Activated T-cell treated with anti-CD3 and anti-CD28 coated beads, Interleukin-2, amount 50 U/mL, for 48 hours (primary cell): ENCODE measurements around the gene F12.
"Not testable (repeated sequence)": the region's sequence is repeated elsewhere in the genome, so short reads cannot be mapped to it uniquely, and the experiment has no call there.

Source experiments
- DNase-seq, 2 experiments: peaks; one replicate each; pipeline ENCODE4 v3.0.0-alpha.2; 2020

Gene F12

DNA sequence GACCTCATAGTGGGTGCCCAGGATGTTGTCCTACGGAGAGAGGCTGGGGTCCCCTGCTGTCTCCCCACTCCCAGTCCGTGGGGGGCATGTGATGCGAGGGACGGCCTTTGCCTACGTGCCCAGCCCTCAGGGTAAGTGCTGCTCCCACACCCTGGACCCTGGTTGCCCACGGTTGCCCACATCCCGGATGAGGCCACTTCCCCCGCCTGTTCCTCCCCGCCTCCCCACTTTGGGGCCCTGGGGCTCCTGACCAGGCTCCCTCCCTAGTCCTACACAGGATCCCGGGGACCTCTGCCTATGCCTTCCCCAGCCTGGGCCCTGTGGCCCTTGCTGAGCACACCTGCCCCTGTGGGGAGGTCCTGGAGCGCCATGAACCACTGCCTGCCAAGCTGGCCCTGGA is 23.6 kb downstream of the F12 start:
- no peak for DNase-seq

DNA sequence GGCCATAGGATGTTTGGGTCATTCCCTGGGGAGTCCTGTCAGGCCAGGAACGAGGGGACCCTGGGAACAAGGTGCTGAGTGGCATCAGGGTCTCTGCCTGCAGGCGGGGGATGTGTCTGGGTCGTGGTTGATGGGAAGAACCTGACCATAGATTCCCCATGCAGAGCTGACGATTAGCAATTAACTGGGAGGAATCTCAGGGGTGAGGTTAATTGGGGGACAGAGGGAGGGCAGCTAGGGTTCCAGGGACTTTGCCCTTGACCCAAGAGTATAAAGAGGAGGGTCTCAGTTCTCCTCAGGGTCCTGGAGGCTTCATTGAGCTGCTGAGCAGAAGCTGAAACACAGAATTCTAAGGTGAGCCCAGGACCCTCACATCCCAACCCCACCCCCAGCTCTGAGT is 25.2 kb downstream of the F12 start, which contains the start of gene SLC34A1:
SLC34A1 (plus strand) TSS at position 301 of the 400 bp plus-strand sequence. CDS start 1,308 bp downstream, outside the sequence.
- no peak for DNase-seq

DNA sequence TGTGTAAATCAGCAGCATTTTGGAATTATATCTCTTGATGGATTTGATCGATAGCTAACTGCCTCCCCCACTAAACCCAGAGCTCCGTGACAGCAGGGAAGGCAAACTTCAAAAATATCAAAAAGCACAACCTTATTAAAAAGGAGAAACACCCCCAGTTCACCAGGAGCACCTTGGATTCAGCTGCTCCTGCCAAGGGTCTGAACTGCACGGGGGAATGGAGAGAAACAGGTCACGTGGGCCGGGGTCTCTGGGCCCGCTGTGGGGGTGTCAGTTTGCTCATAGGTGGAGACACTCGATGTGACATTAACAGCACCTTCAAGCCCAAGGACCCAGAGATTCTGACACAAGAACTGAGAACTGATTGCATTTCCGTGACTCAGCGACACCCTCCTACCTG is 26.2 kb downstream of the F12 start:
- DNase-seq: no peak

DNA sequence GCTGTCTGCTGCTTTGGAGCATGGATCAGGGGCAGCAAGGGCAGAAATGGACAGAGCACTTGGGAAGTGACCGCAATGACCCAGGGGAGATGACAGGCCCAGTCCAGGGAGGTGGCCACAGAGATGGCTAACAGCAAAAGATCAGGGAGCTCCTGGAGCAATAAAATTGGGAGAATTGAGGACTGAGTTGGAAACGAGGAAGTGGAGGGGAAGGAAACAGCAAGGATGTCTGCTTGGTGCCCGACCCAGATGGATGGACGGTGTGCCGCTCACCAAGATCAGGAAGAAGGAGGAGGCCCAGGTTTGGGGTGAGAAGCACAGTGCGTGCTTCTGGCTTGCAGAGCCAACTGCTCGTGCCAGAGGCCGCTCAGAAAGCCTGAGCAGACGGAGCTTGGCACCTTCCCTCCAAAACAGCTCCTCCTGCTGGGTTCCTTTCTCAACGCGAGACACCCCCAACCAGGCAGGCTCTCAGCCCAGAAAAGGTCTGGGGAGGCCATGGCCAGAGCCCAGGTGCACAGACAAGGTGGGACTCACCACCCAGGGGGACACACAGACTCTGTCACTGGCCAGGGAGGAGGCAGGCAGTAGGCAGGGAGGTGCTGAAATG is 26.8 kb downstream of the F12 start:
- no peak for DNase-seq

DNA sequence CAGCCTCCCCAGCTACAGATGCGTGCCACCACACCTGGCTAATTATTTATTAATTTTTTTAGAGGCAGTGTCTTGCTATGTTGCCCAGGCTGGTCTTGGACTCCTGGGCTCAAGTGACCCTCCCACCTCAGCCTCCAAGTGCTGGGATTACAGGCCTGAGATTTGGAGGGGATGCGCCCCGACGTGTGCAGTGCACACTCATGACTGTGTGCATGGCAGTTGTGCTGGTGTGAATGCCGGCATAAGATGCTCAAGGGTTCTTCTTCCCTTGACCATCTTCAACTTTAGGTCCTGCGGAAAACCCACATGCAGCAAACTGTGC is 28.6 kb downstream of the F12 start:
- no peak for DNase-seq

DNA sequence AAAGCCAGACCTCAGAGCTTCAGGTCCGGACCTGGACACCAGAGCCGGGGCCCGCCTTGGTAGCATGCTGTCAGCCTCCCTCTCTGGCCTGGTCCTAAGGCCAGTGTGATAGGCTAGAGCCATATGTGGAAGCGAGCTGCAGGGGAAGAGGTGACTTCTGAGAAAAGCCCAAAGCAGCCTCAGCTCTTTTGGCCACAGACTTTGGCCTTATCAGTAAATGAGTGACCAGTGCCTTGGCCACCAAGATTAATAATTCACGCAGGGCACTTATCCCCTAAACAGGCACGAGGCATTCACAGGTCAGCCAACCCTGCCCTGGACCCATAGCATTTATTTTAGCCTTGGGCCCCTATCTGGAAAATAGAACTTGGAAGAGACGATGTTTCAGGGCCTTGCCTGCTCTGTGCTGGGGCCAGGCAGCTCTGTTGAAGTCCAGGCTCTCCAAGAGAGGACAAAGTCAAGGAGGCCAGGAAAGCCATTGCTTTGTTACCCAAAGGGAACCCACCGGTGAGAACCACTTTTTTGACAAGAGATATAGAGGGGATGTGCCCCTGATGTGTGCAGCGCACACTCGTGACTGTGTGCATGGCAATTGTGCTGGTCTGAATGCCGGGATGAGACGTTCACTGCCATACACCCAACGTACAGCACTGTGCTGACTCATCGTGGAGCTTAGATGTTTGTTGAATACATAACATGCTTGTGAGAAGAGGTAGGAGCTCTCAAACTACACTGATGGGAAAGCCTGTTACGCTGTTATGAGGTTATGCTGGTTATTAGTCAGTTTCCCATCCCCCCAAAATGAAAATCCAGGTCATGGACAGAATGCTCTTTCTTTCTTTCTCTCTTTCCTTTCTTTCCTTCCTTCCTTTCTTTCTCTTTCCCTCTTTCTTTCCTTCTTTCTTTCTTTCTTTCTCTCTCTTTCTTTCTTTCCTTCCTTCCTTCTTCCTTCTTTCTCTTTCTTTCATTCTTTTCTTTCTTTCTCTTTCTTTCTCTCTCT is 30.2 kb downstream of the F12 start:
- DNase-seq: peak in 1 of 2 experiments; percentile 45

DNA sequence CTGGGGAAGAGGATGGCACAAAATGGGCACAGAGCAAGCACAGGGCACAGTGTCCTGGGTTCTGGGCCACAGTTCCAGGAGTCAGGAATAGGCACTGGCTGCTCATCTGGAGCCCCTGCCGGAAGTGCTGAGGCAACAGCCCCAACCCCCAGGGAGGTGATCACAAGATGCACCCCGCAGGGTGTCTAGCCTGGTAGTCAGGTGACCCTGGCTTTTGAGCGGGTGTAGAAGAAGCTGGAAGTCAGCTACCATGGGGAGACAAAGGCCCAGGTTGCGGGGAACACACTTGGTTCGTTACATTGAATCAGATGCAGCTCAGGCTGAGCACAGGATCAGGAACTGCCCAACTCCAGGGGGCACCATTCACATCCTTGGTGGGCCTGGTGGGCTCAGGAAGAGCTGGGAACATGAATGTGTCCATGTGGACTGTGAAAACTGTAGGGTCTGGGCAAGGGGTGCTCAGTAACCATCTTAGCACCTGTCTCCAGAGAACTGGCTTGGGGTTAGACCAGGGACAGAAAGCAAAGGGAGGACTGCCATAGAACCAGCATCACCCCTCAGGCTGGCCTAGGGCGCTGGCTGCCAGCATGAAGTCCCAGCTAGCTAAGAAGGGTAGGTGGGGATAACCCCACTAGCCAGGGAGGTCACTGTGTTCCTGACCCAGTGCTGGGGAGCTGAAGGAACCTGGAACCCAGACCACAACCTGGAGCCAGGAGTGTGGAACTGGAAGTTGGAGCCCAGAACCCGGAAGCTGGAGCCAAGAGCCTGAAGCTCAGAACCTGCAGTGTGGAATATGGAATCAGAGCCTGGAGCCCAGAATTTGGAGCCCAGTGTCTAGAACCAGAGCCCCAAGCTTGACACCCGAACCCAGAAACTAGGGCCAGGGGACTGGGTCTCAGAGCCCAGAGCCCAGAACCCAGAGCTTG is 31.2 kb downstream of the F12 start:
- no peak for DNase-seq

DNA sequence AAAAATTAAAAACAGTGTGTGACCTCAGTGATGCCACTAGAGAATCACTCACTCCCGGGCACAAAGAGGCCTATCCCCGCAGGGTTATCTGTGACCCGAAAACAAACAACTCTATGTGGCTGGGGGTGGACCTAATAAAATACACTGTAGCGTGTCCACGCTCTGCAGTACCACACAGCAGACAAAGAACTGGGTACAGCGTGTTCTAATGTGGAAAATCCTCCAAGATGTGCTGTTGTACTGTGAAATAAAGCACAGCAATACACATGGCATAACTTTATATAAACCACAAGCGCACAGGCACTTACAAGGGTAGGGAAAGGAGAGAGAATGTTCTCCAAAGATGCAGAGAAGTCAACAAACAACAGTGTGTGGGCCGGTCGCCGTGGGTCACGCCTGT is 33.3 kb downstream of the F12 start:
- no peak for DNase-seq

DNA sequence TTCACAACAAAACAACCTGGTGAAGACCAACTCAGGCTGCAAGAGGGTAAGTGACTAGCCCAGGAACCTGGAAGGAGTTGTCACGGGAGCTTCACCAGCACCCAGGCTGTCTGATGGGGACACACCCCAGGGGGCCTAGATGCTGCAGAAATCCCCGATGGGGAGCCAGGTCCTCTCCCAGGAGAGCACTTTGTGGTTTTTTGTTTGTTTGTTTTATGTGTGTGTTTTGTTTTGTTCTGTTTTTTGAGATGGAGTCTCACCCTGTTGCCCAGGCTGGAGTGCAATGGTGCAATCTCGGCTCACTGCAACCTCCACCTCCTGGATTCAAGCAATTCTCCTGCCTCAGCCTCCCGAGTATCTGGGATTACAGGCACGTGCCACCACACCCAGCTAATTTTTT is 33.8 kb downstream of the F12 start:
- not testable (repeated sequence) for DNase-seq

DNA sequence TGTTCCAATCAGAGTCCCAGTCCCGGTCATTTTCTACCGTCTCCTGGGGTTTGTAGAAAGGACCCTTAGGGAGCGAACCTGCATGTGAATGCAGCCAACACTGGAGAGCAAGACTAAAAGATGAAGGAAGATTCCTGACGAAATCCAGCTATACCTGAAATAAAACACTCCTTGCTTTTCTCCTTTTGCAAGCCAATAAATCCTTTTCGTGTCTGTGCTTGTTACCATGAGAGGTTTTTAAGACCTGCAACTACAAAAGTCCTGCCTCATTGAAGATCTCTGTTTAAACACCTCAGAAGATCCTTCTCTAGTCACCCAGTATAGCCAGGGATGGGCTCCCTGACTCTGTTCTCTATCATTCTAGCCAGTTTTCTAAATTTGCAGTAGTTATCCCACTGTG is 35.2 kb downstream of the F12 start:
- DNase-seq: no peak

DNA sequence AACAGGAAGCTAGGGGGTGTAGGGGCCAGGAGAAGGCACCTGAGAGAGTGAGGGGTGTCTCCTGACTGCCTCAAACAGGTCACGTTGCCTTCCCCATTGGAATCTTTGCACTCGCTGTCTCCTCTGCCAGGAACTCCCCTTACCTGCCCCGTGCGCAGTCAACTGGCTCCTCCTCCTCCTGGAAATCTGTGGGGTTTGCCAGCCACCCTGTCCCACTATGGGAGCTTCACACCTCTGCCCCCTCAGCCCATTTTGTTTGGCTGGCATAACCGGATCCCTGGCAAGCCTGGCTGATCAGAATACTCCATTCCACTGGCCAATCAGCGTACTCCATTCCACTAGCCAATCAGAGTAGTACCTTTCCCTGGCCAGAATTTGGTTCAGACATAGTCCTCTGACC is 35.6 kb downstream of the F12 start:
- DNase-seq: no peak

DNA sequence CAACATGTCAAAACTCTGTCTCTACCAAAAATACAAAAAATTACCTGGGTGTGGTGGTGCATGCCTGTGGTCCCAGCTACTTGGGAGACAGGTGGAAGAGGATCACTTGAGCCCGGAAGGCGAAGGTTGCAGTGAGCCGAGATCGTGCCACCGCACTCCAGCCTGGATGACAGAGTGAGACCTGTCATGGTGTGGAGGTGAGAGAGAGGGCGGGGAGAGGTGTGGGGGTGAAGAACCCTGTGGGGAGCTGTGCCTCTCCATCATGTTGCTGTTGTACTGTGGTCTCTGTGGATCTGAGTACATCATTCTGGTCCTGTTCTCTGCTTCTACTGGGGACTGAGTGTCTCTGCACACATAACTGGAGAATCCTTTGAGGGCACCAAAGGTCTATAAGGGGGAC is 36.5 kb downstream of the F12 start:
- no peak for DNase-seq

DNA sequence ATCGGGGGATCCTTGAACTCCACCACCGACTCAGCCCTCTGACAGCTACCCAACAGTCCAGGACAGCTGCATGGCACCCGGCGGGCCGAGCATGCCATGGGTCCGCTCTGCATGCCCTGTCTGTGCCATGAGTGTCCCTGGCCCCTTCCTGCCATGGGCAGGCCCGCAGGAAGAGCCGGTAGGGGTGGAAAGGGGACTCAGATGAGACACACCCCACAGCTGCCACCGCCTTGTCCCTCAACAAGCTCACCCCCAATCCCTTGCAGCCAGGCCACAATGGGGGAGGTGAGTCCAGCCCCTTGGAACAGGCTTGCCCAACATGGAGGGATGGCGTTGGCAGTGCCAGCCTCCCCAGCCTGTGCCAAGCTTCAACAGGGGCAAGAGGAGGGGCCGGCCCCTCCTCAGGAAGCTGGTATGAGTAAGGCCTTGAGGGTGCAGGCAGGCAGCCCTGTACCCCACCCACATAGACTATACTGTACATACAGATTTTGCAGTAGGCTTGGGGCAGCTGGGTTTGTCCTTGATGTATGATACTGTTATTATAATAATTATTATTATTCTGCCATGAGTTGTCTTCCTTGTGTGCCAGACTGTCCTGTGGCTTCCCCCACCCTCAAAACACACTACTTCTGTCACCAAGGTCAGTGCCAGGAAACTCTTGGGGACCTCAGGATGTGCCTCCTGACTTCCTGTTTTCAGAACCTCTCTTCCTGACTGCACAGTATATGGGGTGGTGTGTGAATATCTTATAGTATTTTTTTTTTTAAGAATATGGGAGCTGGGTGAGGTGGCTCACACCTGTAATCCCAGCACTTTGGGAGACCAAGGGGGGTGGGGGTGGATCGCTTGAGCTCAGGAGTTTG is 37.1 kb downstream of the F12 start:
- DNase-seq: no peak

DNA sequence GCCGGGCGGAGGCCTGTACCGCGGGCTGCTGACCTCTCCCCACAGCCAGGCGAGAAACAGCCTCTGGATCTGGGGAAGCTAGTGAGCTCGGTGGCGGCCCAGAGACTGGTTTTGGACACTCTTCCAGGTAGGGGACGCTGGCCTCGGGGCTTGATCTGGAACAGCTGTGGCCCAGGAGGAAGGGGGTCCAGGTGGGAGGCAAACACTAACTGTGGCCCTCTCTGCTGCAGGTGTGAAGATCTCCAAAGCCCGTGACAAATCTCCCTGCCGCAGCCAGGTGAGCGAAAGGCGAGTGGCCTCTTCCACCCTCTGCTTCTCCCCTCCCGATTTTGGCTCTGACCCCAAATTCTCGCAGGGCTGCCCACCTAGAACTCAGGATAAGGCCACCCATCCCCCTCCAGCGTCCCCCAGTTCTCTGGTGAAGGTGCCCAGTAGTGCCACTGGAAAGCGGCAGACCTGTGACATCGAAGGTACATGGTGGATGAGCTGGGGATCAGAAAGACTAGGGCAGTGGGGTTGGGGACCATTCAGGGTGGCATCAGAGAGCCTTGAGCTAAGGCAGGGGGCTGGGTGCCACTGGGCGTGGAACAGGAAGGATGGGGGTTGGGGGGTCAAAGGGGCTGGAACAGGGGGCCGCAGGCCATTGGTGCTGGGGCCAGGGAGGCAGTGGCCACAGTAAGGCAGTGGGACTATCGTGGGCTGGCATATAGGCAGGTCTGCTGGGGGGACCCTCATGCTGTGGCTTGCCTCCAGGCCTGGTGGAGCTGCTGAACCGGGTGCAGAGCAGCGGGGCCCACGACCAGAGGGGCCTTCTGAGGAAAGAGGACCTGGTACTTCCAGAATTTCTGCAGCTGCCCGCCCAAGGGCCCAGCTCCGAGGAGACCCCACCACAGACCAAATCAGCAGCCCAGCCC is 38.0 kb downstream of the F12 start:
- DNase-seq: no peak

DNA sequence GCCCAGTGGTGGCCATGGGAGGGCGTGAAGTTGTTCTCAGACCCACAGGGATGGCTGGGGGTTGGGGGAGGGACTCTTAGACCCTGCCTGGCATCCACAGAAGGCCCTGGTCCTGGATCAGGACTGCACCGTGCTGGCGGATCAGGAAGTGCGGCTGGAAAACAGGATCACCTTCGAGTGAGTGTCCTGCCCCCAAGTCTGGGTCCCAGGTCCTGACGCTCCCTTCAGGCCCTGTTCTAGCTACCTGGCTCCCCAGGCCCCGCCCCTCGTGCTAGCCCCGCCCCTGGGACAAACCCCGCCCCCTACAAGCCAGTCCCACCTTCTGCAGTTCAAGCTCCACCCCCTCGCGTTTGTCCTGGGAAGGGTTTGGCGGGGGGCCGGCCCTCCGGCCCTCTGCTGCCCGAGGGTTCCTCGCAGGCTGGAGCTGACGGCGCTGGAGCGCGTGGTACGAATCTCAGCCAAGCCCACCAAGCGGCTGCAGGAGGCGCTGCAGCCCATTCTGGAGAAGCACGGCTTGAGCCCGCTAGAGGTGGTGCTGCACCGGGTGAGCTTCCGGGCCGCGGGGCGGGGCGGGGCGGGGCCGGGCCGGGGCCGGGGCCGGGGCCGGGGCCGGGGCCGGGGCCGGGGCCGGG is 38.8 kb downstream of the F12 start:
- peak; percentile 54 to 61 for DNase-seq

DNA sequence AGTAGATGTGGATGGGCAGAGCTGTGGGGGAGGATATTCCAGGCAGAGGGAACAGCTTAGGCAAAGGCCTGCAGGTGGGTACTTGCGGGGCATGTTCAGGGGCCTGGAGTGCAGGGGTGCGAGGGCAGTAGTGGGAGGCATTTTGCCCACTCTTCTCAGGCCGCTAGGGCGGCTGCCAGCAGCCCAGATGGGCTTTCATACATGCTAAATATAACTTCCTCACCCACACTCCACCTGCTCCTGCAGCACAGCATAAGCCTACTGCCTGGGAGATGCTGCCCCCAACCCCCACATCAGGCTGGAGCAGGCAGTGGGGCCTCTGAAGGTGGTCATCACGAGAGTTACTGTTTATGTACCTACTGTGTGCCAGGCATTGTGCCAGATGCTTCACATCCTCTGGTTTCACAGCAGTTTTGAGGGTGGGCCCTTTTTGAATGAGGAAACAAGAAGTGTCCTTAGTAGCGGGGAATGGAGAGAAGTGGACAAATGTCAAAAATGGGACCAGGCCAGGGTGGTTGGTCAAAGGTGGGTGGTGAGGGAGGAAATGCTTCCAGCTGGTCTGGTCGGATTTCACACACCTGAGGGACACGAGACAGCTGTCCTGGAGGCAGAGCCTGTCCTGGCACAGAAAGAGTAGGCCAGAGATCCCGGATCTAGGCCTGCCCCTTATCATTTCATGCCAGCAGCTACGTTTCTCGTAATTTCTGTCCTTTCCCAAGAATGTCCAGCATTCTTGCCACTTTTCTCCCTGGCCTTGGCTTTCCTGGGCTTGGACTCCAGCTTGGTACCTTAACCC is 39.5 kb downstream of the F12 start:
- no peak for DNase-seq

DNA sequence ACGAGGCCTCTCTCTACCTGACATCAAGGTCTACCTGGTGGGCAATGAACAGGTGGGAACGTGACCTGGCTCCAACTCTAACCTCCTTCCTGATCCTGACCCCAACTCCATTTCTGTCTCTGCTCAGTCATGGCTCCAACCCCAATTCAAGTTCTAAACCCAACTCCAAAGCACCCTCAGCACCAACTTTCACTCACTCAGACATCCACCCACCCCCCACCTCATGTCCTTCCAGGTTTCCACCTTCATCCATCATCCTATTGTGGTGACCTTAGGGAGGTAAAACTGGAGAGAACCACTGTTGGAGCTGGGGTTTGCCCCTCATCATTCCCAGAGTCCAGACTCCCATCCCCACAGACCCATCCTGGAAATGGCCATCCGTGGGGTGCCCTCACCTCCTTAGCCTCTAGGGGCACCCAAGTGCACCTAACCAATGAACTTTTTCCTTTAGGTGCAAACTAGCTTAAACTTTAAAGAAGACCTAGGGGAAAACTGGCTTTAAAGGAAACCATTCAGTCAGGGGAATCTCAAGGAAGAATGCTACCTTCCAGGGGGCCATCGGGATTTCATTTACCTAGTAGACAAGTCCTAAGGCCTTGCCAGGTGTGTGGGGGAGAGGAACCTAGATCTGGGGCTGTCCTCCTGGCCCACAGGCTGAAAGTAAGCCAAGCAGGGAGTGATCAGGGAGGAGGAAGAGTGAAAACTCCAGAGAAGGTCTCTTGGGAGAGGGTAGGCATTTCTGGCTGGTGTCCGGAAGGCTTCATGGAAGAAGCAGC is 40.3 kb downstream of the F12 start:
- DNase-seq: peak in 1 of 2 experiments; percentile 56

DNA sequence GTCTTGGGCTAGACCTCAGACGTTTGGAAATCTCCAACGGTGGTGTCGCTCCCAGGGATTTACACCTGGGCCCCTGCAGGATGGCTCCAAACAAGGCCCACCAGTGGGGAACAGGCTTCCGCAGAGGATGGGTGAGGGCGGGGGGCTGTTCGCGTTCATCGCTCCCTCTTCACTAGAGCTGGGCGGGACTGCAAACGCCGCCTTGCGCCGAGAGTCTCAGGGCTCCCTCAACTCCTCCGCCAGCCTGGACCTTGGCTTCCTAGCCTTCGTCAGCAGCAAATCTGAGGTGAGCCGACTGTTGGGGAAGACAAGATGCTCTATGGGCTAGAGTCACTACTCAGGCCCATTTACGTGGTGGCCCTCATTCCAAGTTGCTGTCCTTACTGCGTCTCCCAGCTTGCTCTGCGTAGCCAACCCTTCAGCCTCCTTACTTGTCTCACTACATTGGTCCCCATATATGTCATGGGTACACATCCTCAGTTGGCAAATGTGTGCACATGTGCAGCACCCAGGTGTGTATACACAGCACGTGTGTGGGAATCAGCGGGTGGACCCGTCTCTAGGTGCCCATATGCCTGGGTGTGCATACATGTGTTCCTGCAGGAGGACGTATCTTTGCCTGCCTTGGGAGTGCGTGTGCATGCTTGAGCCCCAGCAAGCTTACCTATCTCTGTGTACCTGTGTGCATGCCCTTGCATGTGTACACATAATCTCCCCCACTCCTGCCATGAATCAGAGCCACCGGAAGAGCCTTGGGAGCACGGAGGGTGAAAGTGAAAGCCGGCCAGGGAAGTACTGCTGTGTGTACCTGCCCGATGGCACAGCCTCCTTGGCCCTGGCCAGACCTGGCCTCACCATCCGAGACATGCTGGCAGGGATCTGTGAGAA is 41.1 kb downstream of the F12 start:
- no peak for DNase-seq
